ENCODE measurements around the gene HEPN1. TPM values are rescaled to one million over a fixed set of nuclear protein-coding genes. Genes with fewer than 3 reads are reported as not detected.

Gene HEPN1
- total RNA-seq, 6 experiments from 2014 or later = 0.18 TPM; not detected in 5

GRCh38 chr11:124898263-124898680 is 20.8 kb upstream of the HEPN1 start:
- Histone ChIP-seq H3K36me3 (no peaks in the 10 kb centered on the region), H3K27ac (peak overlapping the region in 1 of 3 donors; percentile 41), H3K4me3 (no peak overlapping the region), H3K9me3 (no peaks in the 10 kb centered on the region), H3K27me3 (no peaks in the 10 kb centered on the region), H3K4me1 (no peaks in the 10 kb centered on the region)
- intact Hi-C loops (cut with DNase I) = no loop called here
- ATAC-seq (peak in 1 of 4 donors; percentile 3), DNase-seq (no peak)
- no peak for TF ChIP-seq CTCF (IDR thresholded peaks at IDR 0.05)
- no peak for TF ChIP-seq POLR2A (IDR thresholded peaks at IDR 0.05)
- 50% methylated on average over 3 of the region's 3 CpGs for WGBS (ENCODE audit: insufficient coverage, low coverage, low lambda C conversion rate, missing lambda C conversion rate)

GRCh38 chr11:124898711-124899110 is 20.3 kb upstream of the HEPN1 start:
- H3K27me3 ChIP-seq = no peaks in the 10 kb centered on the region
- ATAC-seq (peak; percentile 61 to 72 (median 68)), DNase-seq (peak in 1 of 3 donors; percentile 55)
- no peak for TF ChIP-seq CTCF (IDR thresholded peaks at IDR 0.05)
- TF ChIP-seq POLR2A (IDR thresholded peaks at IDR 0.05) = no peak
- intact Hi-C loops (cut with DNase I) = no loop called here
- H3K4me1 ChIP-seq = no peaks in the 10 kb centered on the region
- no peak overlapping the region for H3K4me3 ChIP-seq
- 8% methylated on average over 2 of the region's 5 CpGs for WGBS (ENCODE audit: insufficient coverage, low coverage, low lambda C conversion rate, missing lambda C conversion rate)
- H3K27ac ChIP-seq = peak overlapping the region in 1 of 3 donors; percentile 41
- H3K36me3 ChIP-seq = no peaks in the 10 kb centered on the region
- no peaks in the 10 kb centered on the region for H3K9me3 ChIP-seq

GRCh38 chr11:124899383-124900145 is 19.5 kb upstream of the HEPN1 start:
- no peaks in the 10 kb centered on the region for H3K4me1 ChIP-seq
- WGBS (ENCODE audit: insufficient coverage, low coverage, low lambda C conversion rate, missing lambda C conversion rate) = 50% methylated on average over 6 of the region's 6 CpGs
- DNase-seq (no peak), ATAC-seq (no peak)
- H3K27me3 ChIP-seq = no peaks in the 10 kb centered on the region
- TF ChIP-seq CTCF (IDR thresholded peaks at IDR 0.05) (no peak), POLR2A (IDR thresholded peaks at IDR 0.05) (no peak)
- H3K36me3 ChIP-seq = no peaks in the 10 kb centered on the region
- no peaks in the 10 kb centered on the region for H3K9me3 ChIP-seq
- intact Hi-C loops (cut with DNase I) = no loop called here
- H3K27ac ChIP-seq = no peak overlapping the region
- H3K4me3 ChIP-seq = no peak overlapping the region

- intact Hi-C loops (cut with DNase I) = no loop called here
- H3K9me3 ChIP-seq = no peaks in the 10 kb centered on the region
- ATAC-seq (peak; percentile 22 to 60 (median 28)), DNase-seq (no peak)
- H3K4me1 ChIP-seq = no peaks in the 10 kb centered on the region
- H3K4me3 ChIP-seq = no peak overlapping the region
- WGBS (ENCODE audit: insufficient coverage, low coverage, low lambda C conversion rate, missing lambda C conversion rate) = 53% methylated on average over 3 of the region's 5 CpGs
- no peaks in the 10 kb centered on the region for H3K36me3 ChIP-seq
- TF ChIP-seq POLR2A (IDR thresholded peaks at IDR 0.05) = no peak
- TF ChIP-seq CTCF (IDR thresholded peaks at IDR 0.05) = no peak
- peak overlapping the region in 1 of 3 donors; percentile 28 for H3K27ac ChIP-seq
- H3K27me3 ChIP-seq = no peaks in the 10 kb centered on the region
These were observed 18.6 kb upstream of the HEPN1 start for GRCh38 chr11:124900464-124900863.

Data from right lobe of liver (tissue), 6 donors.